ENCODE measurements around the gene PHEX. TPM values are rescaled to one million over a fixed set of nuclear protein-coding genes. Genes with fewer than 3 reads are reported as not detected.
A peak's percentile ranks its signal among the peaks of the same experiment; 100 is the strongest.

PHEX gene
- total RNA-seq, 1 donor from 2014 or later = 0.49 TPM

GRCh38 chrX:22117633-22118032, 85.5 kb downstream of the PHEX start:
- no peaks in the 10 kb centered on the region for H3K4me1 ChIP-seq
- intact Hi-C loops (cut with DNase I) = no loop called here
- H3K36me3 ChIP-seq = no peaks in the 10 kb centered on the region
- TF ChIP-seq POLR2A (IDR thresholded peaks at IDR 0.05) = no peak
- DNase-seq (ENCODE audit: extremely low spot score in 2 of 2) = no peak
- H3K27me3 ChIP-seq = no peaks in the 10 kb centered on the region
- peak overlapping the region; percentile 13 for H3K27ac ChIP-seq
- no peaks in the 10 kb centered on the region for H3K9me3 ChIP-seq
- no peak overlapping the region for H3K4me3 ChIP-seq

- Histone ChIP-seq H3K4me3 (no peak overlapping the region), H3K9me3 (no peaks in the 10 kb centered on the region), H3K4me1 (no peaks in the 10 kb centered on the region), H3K27ac (peak overlapping the region; percentile 13), H3K27me3 (no peaks in the 10 kb centered on the region), H3K36me3 (no peaks in the 10 kb centered on the region)
- TF ChIP-seq CTCF (IDR thresholded peaks at IDR 0.05) (no peak), POLR2AphosphoS5 (IDR thresholded peaks at IDR 0.05; ENCODE audit: insufficient read depth in 1 of 2, low read depth in 1 of 2) (no peak), POLR2A (IDR thresholded peaks at IDR 0.05) (no peak)
- no peak for DNase-seq (ENCODE audit: extremely low spot score in 2 of 2)
- intact Hi-C loops (cut with DNase I) = no loop called here
These were observed 86.2 kb downstream of the PHEX start for GRCh38 chrX:22118161-22118830.

GRCh38 chrX:22121161-22121560, 89.0 kb downstream of the PHEX start:
- Histone ChIP-seq H3K36me3 (no peaks in the 10 kb centered on the region), H3K9me3 (no peaks in the 10 kb centered on the region), H3K27ac (no peak overlapping the region), H3K27me3 (no peaks in the 10 kb centered on the region), H3K4me1 (no peaks in the 10 kb centered on the region), H3K4me3 (no peak overlapping the region)
- no peak for DNase-seq (ENCODE audit: extremely low spot score in 2 of 2)
- TF ChIP-seq CTCF (IDR thresholded peaks at IDR 0.05) = no peak
- no peak for TF ChIP-seq POLR2AphosphoS5 (IDR thresholded peaks at IDR 0.05; ENCODE audit: insufficient read depth in 1 of 2, low read depth in 1 of 2)
- TF ChIP-seq POLR2A (IDR thresholded peaks at IDR 0.05) = no peak
- intact Hi-C loops (cut with DNase I) = no loop called here

- Histone ChIP-seq H3K4me1 (no peaks in the 10 kb centered on the region), H3K27ac (no peak overlapping the region)
- DNase-seq (ENCODE audit: extremely low spot score in 2 of 2) = no peak
These were observed 90.4 kb downstream of the PHEX start for GRCh38 chrX:22122510-22122909.

GRCh38 chrX:22124098-22124497, 92.0 kb downstream of the PHEX start:
- peak in 1 of 2 donors; percentile 39 for TF ChIP-seq POLR2AphosphoS5 (IDR thresholded peaks at IDR 0.05; ENCODE audit: insufficient read depth in 1 of 2, low read depth in 1 of 2)
- TF ChIP-seq CTCF (IDR thresholded peaks at IDR 0.05) = no peak
- Histone ChIP-seq H3K36me3 (no peaks in the 10 kb centered on the region), H3K27ac (no peak overlapping the region), H3K4me3 (no peak overlapping the region), H3K27me3 (no peaks in the 10 kb centered on the region), H3K9me3 (no peaks in the 10 kb centered on the region), H3K4me1 (no peaks in the 10 kb centered on the region)
- no peak for DNase-seq (ENCODE audit: extremely low spot score in 2 of 2)
- intact Hi-C loops (cut with DNase I) = no loop called here

More at GRCh38 chrX:22122510-22122909, 90.4 kb downstream of the PHEX start:
- Histone ChIP-seq H3K27me3 (no peaks in the 10 kb centered on the region), H3K36me3 (no peaks in the 10 kb centered on the region), H3K9me3 (no peaks in the 10 kb centered on the region), H3K4me3 (no peak overlapping the region)
- intact Hi-C loops (cut with DNase I) = no loop called here
- TF ChIP-seq POLR2A (IDR thresholded peaks at IDR 0.05) = no peak
- no peak for TF ChIP-seq POLR2AphosphoS5 (IDR thresholded peaks at IDR 0.05; ENCODE audit: insufficient read depth in 1 of 2, low read depth in 1 of 2)
- no peak for TF ChIP-seq CTCF (IDR thresholded peaks at IDR 0.05)
